Measurements from ENCODE around the gene LELP1.
"Not testable (repeated sequence)": the region's sequence is repeated elsewhere in the genome, so short reads cannot be mapped to it uniquely, and the experiment has no call there.

LELP1 gene

DNA sequence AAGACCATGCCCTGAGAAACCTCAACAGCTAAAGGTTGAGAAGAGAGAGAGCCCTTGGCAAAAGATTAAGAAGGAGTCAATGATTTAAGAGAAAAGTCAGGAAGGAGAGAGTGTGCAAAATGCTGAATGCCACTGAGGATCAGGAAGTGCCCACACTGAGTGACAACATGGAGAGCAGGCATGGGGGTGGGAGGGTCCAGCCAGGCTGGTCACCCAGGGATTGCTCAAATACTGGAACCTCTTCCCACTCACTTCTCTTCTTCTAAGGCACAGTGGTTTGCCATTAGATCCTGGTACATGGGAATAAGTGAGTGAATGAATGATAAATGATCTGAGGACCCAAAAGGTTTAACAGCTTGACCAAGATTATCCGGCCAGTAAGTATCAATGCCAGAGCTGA lies 25.3 kb downstream of the LELP1 start:
- no peak overlapping the region for H3K4me3 ChIP-seq (ENCODE audit: low read depth, low read length)

DNA sequence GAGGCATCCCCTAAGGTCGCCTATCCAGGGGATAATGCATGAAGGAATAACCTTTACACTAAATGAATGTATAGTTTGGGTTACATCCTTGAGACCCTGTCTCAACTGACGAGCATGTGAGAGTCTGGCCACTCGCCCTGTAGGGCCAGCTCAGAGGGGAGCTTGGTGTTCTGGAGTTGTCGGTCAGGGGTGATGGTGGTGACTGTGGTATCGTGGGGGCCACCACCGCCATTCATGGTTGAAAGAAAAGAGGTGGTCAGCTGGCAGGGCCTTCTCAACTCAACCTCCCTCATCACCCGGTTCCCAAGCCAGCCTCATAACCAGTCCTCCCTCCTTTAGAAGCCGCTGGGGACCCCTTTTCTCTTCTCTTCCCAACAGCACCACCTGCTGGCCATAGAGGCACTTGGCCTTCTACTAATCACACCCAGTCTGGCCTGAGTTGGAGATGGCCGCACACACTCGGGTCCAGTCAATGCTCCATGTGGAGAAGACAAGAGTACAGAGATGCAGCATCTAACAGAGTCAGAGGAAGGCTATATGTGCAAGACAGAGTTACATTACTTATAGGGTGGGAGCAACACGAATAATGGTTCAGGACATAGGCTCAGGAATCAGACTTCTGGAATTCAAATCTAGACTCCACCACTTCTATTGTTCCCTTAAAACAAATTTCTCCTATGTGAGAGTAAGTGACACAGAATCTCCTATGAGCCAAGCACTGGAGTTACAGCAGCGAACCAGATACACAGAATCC lies 26.0 kb downstream of the LELP1 start:
- not testable (repeated sequence) for H3K4me3 ChIP-seq (ENCODE audit: low read depth, low read length)

DNA sequence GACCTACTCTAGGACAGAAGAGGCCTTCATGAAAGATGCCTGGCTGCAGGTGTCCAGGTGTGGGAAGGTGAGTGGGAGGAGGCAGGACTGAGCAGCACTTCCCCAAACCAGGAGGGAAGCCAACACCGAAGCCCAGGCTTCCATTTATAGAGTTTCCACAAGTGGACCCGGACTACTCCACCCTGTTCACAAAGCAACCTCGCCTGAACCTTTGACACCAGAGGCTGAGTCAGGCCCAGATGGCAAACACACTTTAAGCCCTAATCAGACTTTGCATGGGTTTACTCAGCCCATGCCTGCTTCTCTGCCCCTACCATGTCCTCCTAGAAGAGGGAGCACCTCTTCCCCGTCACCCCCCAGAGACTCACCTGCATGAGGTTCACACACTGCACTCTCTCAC lies 28.1 kb downstream of the LELP1 start:
- no peak overlapping the region for H3K4me3 ChIP-seq (ENCODE audit: low read depth, low read length)

DNA sequence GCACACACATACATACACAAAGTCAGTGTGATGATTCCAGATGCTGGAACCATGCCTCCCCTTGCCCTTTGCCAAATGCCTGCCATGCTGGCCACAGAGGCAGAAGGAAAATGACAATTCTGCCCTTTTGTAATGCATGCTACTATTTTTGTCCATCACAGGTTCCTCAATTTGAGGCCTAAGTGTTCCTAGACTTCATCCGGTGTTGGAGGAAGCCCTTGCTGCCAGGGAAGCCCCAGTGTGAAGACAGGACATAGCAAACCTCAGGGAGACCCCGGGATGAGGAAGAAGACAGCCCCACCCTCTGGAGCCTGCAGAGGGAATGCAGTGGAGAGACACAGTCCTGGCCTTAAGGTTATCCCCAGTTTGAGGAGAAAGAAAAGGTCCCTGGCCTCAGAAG lies 28.6 kb downstream of the LELP1 start:
- H3K4me3 ChIP-seq (ENCODE audit: low read depth, low read length) = no peak overlapping the region

DNA sequence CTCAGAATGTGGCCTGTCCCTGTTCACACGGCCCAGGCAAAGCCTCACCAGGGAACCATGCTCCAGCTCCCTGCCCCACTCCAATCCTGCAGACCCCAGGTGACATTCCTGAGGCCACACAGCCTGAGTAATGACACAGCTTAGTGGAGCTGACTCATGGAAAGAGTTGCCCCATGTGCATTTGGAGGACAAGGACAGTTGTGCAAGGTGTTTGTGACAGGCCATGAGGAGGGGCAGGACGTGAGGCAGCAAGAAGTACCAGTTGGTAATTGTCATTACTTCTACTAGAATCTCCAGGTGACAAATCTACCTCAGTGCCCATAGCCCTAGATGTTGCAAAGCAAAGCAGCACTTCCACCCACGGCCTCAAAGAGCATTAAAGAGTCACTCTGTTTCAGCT lies 29.3 kb downstream of the LELP1 start:
- no peak overlapping the region for H3K4me3 ChIP-seq (ENCODE audit: low read depth, low read length)

DNA sequence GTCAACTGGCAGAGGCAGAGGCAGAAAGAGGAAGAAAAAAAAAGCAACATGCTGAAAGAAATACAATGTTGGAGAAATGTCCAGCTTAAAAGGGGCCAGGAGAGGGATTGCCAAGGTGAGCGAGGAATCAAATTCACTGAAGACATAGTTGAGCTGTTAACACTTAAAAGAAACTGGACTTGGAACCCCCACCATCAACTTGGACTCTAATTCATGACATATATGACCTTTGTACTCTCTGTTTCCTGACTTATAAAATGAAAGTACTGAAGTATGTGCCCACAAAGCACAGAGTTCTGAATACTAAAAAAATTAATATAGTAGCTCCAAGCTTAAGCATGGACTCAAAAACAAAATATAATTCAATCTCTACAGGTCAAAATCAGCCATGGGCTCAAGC lies 30.2 kb downstream of the LELP1 start:
- H3K4me3 ChIP-seq (ENCODE audit: low read depth, low read length) = no peak overlapping the region

DNA sequence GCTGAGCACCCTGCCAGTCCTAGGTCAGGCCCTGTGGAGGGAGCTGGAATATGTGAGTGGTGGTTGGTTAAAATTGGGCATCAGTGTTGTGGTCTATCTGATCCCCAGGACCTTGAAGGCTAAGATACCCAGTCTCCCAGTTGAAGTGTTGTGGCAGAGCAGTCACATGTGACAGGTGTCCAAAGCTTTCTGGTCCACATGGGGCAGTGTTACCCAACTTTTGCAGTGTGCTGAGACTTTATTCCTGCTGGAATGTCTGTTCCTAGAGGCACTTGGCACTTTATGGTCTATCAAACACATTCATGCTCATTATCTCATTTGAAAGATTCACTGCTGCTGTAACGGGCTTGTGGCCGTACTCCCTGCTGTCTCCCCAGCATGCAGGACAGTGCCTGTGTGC lies 35.3 kb downstream of the LELP1 start:
- no peak overlapping the region for H3K4me3 ChIP-seq (ENCODE audit: low read depth, low read length)

DNA sequence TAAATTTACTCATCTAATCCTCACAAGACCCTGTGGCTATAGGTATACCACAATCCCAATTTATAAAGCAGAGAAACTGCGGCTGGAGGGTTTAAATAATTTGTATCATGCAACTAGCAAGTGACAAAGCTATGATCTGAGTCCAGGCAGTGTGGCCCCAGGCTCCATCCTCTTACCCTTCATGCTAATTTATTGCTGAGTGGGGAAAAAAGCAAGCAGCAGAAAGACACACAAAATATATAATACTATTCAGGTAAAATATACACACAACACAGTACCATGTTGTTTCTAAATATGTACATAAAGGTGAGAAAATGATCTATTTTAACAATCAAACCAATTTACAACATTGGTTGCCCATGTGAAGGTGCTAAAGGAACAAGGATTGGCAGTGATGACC lies 38.9 kb downstream of the LELP1 start:
- H3K4me3 ChIP-seq (ENCODE audit: low read depth, low read length) = no peak overlapping the region

DNA sequence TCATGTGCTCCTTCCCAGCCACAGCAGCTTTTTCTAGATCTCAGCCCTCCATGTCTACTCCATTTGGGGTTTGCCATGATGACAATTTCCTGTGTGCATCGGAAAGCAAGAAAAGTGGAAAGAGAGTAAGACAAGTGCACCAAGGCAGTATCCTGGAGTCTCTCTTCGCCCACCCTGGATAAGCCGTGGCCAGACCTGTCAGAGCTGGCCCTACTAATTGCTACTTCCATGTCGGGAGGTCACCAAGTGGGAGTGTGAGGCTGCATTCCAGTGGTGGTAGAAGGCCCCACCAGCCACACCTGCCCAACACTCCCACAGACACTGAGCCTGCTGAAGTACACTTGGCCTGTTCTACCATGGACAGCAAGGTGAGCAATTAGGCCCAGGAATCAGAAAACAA lies 42.2 kb downstream of the LELP1 start:
- H3K4me3 ChIP-seq (ENCODE audit: low read depth, low read length) = no peak overlapping the region

DNA sequence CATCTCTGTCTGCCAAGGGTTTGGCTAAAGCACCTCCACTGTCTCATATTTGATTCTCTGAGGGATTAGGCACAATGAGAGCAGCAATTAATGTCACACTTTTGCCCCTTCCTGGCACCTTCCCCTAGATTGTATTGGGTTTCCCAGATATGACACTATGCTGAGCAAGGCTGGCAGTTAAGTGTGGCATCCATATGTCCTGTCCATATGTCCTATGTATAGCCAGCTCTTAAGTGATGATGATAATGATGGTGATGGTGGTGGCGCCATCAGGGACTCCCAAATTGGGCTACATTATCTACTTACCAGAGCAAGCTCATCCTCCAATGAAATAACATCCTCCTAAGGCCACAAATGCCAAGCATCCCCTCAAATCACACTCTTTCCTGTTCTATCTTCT lies 42.8 kb downstream of the LELP1 start:
- no peak overlapping the region for H3K4me3 ChIP-seq (ENCODE audit: low read depth, low read length)

DNA sequence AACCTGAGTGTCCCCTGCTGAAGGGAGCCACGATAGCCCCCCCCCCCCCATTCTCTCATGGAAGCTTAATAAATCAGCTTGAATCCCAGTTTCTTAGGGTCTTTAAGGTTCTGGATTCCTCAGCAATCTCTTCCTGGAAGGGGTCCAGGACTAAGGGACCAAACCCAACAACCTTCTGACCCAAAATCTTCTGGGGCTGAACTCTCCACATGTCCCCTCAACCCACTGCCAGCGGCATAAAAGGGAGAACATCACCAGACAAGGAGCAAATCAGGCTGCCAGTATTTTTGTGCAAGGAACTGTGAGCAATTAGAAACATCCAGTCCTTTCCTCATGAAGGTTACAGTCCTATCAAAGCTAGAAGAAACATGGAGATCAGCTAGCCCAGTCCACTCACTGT lies 43.6 kb downstream of the LELP1 start:
- no peak overlapping the region for H3K4me3 ChIP-seq (ENCODE audit: low read depth, low read length)

DNA sequence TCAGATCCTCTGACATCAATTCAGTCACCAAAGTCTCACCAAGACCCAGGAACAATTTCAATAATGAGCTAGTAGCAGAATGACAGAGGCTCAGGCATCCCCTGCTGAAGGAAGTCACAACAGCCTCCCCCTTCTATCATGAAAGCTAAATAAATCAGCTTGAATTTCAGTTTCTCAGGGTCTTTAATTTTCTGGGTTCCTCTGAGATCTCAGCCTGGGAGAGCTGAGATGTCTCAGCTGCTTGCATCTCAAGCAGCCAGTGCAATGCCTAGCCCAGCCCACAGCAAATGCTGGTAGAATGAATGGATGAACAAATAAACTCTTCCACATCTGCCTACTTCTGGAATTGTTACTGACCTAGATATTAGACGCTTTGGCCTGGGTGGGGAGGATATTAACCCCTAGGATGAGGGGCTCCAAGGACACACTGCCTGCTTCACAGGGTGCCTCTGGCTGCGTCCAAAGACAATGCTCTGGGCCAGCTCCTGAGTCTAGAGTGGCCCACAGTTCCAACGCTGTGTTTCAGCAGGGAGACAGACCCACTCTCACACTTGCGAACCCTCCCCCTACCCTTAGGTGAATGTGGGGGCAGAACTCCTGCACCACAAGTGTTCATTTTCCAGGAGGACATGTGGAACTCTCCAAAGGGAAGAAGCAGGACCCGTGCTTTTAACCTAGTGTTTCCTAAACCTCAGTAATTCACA lies 45.1 kb downstream of the LELP1 start:
- H3K4me3 ChIP-seq (ENCODE audit: low read depth, low read length) = no peak overlapping the region

DNA sequence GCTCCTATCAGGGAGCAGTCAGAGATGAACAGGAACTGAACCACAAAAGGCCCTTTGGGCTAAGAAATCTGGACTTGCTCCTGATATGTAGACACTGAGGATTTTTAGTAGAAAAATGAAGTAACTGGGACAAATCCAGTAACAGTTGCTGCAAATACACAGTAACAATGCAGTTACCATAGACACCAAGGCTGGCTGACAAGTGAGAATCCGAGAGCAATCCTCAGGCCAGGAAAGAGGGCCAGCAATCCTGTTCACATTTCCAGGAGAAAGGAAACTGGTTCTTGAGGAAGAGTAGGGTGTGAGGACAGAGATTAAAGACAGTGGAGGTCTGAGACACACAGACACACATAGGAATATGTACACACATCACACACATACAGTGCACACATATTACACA lies 46.9 kb downstream of the LELP1 start:
- no peak overlapping the region for H3K4me3 ChIP-seq (ENCODE audit: low read depth, low read length)

DNA sequence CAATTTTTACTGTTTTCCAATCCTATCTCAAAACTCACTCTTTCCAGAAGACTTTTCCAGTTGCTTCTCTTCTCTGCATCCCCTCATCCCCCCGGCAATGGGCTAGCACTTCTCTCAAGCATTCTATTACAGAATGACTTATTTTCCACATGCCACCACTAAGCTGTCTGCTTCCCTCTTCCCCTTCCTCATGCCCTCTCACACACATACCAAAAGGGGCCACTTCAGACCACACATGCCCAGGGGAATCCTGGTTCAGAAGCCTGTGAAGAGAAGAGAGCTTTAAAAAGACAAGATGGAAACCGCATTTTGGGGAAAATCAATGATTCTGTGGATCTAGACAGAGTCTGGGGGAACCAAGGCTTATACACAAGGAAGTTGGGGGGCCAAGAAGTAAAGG lies 47.9 kb downstream of the LELP1 start:
- no peak overlapping the region for H3K4me3 ChIP-seq (ENCODE audit: low read depth, low read length)

DNA sequence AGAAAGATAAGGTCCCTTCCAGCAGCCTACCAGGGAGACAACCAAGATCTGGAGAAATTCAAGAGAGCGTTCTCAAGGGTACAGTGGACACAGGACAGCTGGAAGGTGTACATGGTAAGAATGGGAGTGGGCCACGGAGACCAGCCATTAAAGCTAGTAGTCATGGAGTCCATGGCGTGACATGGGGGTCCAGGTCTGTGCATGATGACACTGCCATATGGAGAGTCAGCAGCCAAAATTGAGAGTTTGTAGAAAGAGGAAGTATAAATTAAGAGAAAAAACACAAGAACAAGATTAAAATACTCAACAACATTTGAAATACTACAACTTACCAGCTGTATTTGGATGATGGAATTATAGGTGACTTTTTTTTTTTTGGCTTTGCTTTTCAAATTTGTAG lies 48.3 kb downstream of the LELP1 start:
- no peak overlapping the region for H3K4me3 ChIP-seq (ENCODE audit: low read depth, low read length)

DNA sequence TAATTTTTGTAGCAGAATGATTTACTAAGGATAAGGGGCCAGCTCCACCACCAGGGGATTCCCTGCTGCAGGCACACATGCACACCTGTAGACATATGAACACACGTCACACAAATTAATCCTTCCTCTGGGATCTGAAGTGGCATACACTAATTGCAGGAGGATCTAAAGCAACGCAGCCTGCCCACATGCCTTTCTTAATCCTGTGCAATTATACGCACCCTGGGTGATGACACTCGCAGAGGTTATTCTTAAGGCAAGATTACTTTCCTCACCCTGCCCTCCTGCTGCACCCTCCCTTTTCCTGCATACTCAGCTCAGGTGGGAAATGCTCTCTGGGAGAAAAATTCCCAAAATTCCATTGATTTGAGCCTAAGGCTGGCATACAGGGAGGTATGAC lies 48.8 kb downstream of the LELP1 start:
- no peak overlapping the region for H3K4me3 ChIP-seq (ENCODE audit: low read depth, low read length)

DNA sequence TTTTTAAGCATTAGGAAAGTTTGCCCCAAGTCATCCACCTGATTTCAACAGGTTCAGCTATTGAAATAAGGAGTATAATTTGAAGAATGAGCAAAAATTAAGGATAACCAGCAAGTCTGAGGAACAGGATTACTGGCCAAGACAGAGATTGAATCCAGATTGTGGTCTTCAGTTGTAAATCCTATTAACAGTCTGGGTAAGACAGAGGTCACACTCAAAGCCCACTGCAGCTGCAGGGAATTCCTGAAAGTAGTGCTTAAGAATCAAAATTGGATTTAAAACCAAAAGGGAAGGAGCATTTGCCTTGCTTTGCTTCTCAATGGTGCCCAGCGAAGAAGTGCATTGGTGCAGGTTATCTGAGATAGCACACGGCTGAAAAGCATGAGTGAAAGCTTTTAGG lies 49.8 kb downstream of the LELP1 start:
- no peak overlapping the region for H3K4me3 ChIP-seq (ENCODE audit: low read depth, low read length)

DNA sequence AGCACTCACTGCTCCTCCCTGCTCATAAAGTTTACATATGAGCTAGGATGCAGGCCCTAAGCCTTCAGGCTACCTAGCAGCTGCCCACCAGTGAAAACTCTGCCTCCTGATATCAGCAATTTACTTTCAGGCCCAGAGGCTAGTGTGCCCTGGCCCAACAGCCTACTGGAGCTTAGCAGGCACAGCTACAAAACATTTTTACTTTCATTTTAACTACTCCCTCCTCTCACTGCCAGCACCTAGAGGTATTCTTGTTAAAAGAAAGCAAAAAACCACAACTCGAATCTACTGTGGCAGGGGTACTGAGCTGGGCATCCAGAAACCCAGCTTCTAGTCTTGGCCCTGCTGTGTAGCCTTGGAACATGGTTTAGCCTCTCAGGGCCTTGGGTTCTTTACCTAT lies 50.5 kb downstream of the LELP1 start:
- no peak overlapping the region for H3K4me3 ChIP-seq (ENCODE audit: low read depth, low read length)
